GM21360 (cell line): ENCODE measurements around the gene HAUS2.

ENCODE experiments used
- ATAC-seq: cut with Tn5 transposase; IDR thresholded peaks from one replicate; pipeline ENCODE4 v1.9.1; 2021; ENCODE audit warnings: mild to moderate bottlenecking, moderate library complexity; ENCODE audit not compliant: unreplicated experiment

Gene HAUS2

GRCh38 chr15:42605796-42606195 is 57.2 kb downstream of the HAUS2 start:
- no peak for ATAC-seq

DNA sequence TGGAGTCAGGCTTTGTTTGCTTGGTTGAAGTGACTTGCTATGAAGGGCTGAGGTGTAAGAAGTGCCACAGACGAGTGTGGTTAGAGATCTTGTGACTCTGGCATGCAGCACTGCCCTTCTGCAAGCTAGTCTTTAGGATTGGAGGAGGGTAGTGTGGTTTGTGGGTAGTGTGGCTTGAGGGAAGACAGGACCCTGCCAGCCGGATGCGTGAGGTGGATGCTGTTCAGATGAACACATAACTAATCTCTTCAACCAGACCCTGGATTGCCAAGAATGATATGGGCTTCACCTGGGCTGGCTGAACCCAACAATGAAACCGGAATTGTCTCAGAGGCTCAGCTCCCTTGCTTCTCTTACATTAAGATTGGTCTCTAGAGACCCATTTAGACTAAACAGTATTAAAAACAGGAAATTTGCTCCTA is 59.5 kb downstream of the HAUS2 start:
- peak; percentile 41 for ATAC-seq

DNA sequence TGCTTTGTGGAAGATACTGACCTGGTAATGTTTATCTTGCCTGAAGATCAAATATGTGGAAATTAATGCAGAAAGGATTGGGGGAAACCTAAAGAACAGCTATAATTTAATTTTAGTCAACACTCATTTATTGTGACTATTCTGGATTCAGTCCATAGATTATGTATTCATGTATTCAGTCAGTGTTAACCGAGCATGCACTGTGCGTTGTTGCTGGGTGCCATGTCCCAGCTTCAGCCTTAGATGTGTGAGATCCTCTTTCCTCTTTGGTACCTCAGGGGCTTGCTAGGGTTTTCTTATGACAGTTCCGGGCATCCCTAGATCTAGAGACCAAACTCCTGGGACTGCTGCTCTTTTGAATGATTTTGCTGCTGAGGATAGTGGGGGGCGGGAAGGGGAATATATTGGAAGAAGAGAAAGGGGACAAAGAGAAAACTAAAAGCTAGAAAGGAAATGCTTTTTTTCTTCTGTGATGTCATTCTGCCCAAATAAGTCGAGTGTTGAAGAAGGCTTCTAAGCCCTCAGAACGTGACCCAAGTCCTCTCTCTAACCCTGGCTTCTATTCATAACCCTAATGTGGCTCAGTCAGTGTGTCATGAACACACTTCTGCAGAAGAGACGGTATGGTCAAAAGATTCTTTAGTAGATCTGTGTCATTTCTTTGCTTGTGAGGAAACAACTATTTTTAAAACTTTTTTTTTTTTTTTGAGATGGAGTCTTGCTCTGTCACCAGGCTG is 60.3 kb downstream of the HAUS2 start:
- no peak for ATAC-seq

- no peak for ATAC-seq
These were observed 62.9 kb downstream of the HAUS2 start for GRCh38 chr15:42611532-42611931.

DNA sequence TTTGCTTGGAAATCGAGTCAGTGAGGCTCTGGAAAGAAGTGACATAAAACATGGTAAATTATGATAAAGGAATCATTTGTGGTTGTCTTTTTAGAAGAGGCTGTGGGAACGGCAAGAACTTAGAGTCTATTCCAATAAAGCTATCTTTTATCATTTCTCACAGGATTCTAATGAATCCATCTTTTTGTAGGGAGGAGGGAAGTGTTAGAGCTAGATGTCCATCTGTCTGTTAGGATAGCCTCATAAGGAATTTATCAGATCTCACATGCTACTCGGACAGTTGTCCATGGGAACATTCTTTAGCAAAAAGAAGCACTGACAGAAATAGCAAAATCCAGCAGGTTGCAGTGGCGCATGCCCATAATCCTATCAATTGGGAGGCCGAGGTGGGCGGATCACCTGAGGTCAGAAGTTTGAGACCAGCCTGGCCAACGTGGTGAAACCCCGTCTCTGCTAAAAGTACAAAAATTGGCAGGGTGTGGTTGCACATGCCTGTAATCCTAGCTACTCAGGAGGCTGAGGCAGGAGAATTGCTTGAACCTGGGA is 63.8 kb downstream of the HAUS2 start:
- ATAC-seq = no peak

- no peak for ATAC-seq
These were observed 67.5 kb downstream of the HAUS2 start for GRCh38 chr15:42616107-42616506.
